AG04449 (cell line): ENCODE results near the gene PARP1.

Experiments
- CTCF ChIA-PET: fragments of 350-600 bp; formaldehyde crosslinking; extraction: SDS; loops from one replicate; lab custom pipeline; 2021; ENCODE audit warnings: antibody characterized with exemption; lab: Yijun Ruan, JAX
- POLR2A ChIA-PET: fragments of 400-600, 350-600 bp; formaldehyde crosslinking; extraction: SDS; loops from one replicate; lab custom pipeline; 2020; ENCODE audit warnings: antibody characterized with exemption, inconsistent platforms; lab: Yijun Ruan, JAX
- DNase-seq: peaks from one replicate; pipeline ENCODE4 v3.0.0-alpha.2; 2010; ENCODE audit warnings: low read depth, low spot score
- H3K4me3 ChIP-seq: 2 replicates; pipeline ENCODE4 v1.5.1; 2011; ENCODE audit warnings: low read depth, mild to moderate bottlenecking, control low read depth, low read length
- CTCF ChIP-seq: IDR thresholded peaks from one replicate; pipeline ENCODE4 v1.5.1; 2011; ENCODE audit warnings: mild to moderate bottlenecking, moderate library complexity, low read length, control low read depth, inconsistent platforms; ENCODE audit not compliant: insufficient read depth; ENCODE audit errors: missing control alignments

The PARP1 gene

GRCh38 chr1:226420897-226421296 is 13.0 kb upstream of the PARP1 start:
- no peak for TF ChIP-seq CTCF
- no peak overlapping the region for H3K4me3 ChIP-seq
- ChIA-PET POLR2A (no interaction called here), CTCF (interaction anchor here (1.8 to 11.2 kb wide), 2 partner anchors 13 to 17 kb away, joined by 4 to 116 read pairs; partner anchors contain the start of gene PARP1)
- no peak for DNase-seq

- POLR2A ChIA-PET: no interaction called here
- TF ChIP-seq CTCF: no peak
- no peak overlapping the region for H3K4me3 ChIP-seq
- no peak for DNase-seq
- CTCF ChIA-PET: interaction anchor here (1.2 to 11.2 kb wide), 3 partner anchors 12 to 188 kb away, joined by 4 to 116 read pairs (median 4); partner anchors contain the start of gene PARP1
Observed at GRCh38 chr1:226420328-226420727, 12.4 kb upstream of the PARP1 start.

GRCh38 chr1:226419284-226420029 is 11.6 kb upstream of the PARP1 start:
- no peak overlapping the region for H3K4me3 ChIP-seq
- DNase-seq: no peak
- no peak for TF ChIP-seq CTCF
- ChIA-PET CTCF (interaction anchor here (1.2 to 11.2 kb wide), 3 partner anchors 11 to 189 kb away, joined by 4 to 116 read pairs (median 4); partner anchors contain the start of gene PARP1), POLR2A (no interaction called here)

- no peak for TF ChIP-seq CTCF
- DNase-seq: no peak
- CTCF ChIA-PET: interaction anchor here (11.2 kb wide), 1 partner anchor 10 kb away, joined by 116 read pairs; the partner anchor contains the start of gene PARP1
- H3K4me3 ChIP-seq: no peak overlapping the region
- POLR2A ChIA-PET: no interaction called here
Observed at GRCh38 chr1:226417830-226418546, 10.1 kb upstream of the PARP1 start.

GRCh38 chr1:226417350-226417749 is 9.5 kb upstream of the PARP1 start:
- POLR2A ChIA-PET: no interaction called here
- CTCF ChIA-PET: interaction anchor here (11.2 kb wide), 1 partner anchor 9 kb away, joined by 116 read pairs; the partner anchor contains the start of gene PARP1
- no peak overlapping the region for H3K4me3 ChIP-seq
- TF ChIP-seq CTCF: no peak
- no peak for DNase-seq

GRCh38 chr1:226414098-226414698 is 6.3 kb upstream of the PARP1 start:
- no peak for TF ChIP-seq CTCF
- no peak for DNase-seq
- ChIA-PET POLR2A (no interaction called here), CTCF (interaction anchor here (1.0 to 2.2 kb wide), 2 partner anchors 9 to 10 kb away, joined by 3 to 9 read pairs; no protein-coding TSS in a partner anchor)
- H3K4me3 ChIP-seq: no peak overlapping the region
